Mucosa of descending colon (tissue), 3 donors: ENCODE results near the gene NPAS3. TPM values are rescaled to one million over a fixed set of nuclear protein-coding genes. Genes with fewer than 3 reads are reported as not detected.

ENCODE experiments used
- ATAC-seq: fragments of 200-7000 bp; cut with Tn5 transposase; one replicate; pipeline ENCODE4 v1.9.1; 2020; ENCODE audit warnings: mild to moderate bottlenecking, moderate library complexity
- DNase-seq, 3 donors: peaks; one replicate each; pipeline ENCODE4 v3.0.0-alpha.2; 2020
- H3K36me3 ChIP-seq: fragments of 200-600 bp; one replicate; pipeline ENCODE4 v1.8.0; 2021; ENCODE audit warnings: low read depth, mild to moderate bottlenecking
- H3K4me1 ChIP-seq: fragments of 200-600 bp; one replicate; pipeline ENCODE4 v1.8.0; 2021; ENCODE audit warnings: low read depth, mild to moderate bottlenecking
- H3K4me3 ChIP-seq: fragments of 200-600 bp; one replicate; pipeline ENCODE4 v1.8.0; 2021; ENCODE audit warnings: mild to moderate bottlenecking
- H3K9me3 ChIP-seq: fragments of 200-600 bp; one replicate; pipeline ENCODE4 v1.8.0; 2021; ENCODE audit warnings: mild to moderate bottlenecking
- CTCF ChIP-seq: fragments of 200-600 bp; IDR thresholded peaks from one replicate; pipeline ENCODE4 v1.8.0; 2022; ENCODE audit warnings: antibody characterized with exemption, mild to moderate bottlenecking
- intact Hi-C, 2 donors: fragments of 100-400 bp; cut with DNase I in 1 of 2; cut with micrococcal nuclease in 1 of 2; formaldehyde crosslinking; loops; one replicate each; pipeline versions ENCODE4 v1.11.0 to v1.11.1; 2022; cut with DNase I, micrococcal nuclease
- total RNA-seq, 3 donors: library from RNA; stranded (reverse); fragmentation: NEBNext Ultra II Directional in 2 of 3; extraction: Animal tissue kit (Norgen Biotek cat#: 25700) in 2 of 3; gene quantifications; one replicate each; pipeline versions ENCODE4 v1.2.1 to v1.2.4, GENCODE V29; 2021 to 2023
- donor health status: DM: no; HTN: no; CAD: no; lungs with moderate emphysema.
- donor health status: DM: no; HTN: no; CAD: no.
- donor health status: DM: no; HTN: yes; CAD: no.

NPAS3 gene
- total RNA-seq, 3 donors from 2014 or later = 0.65 to 9.7 (median 2.0) TPM

- no peak for ATAC-seq
- no peaks in the 10 kb centered on the region for H3K9me3 ChIP-seq
- DNase-seq = no peak
- H3K4me3 ChIP-seq = no peak overlapping the region
- TF ChIP-seq CTCF = no peak
- H3K36me3 ChIP-seq = no peaks in the 10 kb centered on the region
- intact Hi-C loops = no loop called here
- no peaks in the 10 kb centered on the region for H3K4me1 ChIP-seq
Observed at GRCh38 chr14:33685698-33686097, 747.0 kb downstream of the NPAS3 start.

- Histone ChIP-seq H3K36me3 (no peaks in the 10 kb centered on the region), H3K4me1 (no peaks in the 10 kb centered on the region), H3K9me3 (no peaks in the 10 kb centered on the region), H3K4me3 (no peak overlapping the region)
- ATAC-seq (no peak), DNase-seq (no peak)
- intact Hi-C loops = no loop called here
- no peak for TF ChIP-seq CTCF
Observed at GRCh38 chr14:33686218-33686617, 747.5 kb downstream of the NPAS3 start.

- intact Hi-C loops = no loop called here
- no peak for ATAC-seq
- no peaks in the 10 kb centered on the region for H3K36me3 ChIP-seq
Observed at GRCh38 chr14:33686856-33687255, 748.2 kb downstream of the NPAS3 start.

GRCh38 chr14:33689680-33690079, 751.0 kb downstream of the NPAS3 start:
- Histone ChIP-seq H3K9me3 (no peaks in the 10 kb centered on the region), H3K4me3 (no peak overlapping the region), H3K4me1 (no peaks in the 10 kb centered on the region), H3K36me3 (no peaks in the 10 kb centered on the region)
- no peak for ATAC-seq
- DNase-seq = no peak
- intact Hi-C loops = no loop called here
- no peak for TF ChIP-seq CTCF

More at GRCh38 chr14:33686856-33687255, 748.2 kb downstream of the NPAS3 start:
- no peak overlapping the region for H3K4me3 ChIP-seq
- DNase-seq = no peak
- H3K9me3 ChIP-seq = no peaks in the 10 kb centered on the region
- H3K4me1 ChIP-seq = no peaks in the 10 kb centered on the region
- TF ChIP-seq CTCF = no peak

GRCh38 chr14:33691907-33692306, 753.2 kb downstream of the NPAS3 start:
- no peak for ATAC-seq
- intact Hi-C loops = no loop called here

More at GRCh38 chr14:33691907-33692306, 753.2 kb downstream of the NPAS3 start:
- DNase-seq = no peak
- no peaks in the 10 kb centered on the region for H3K9me3 ChIP-seq
- no peak overlapping the region for H3K4me3 ChIP-seq
- H3K36me3 ChIP-seq = no peaks in the 10 kb centered on the region
- H3K4me1 ChIP-seq = no peaks in the 10 kb centered on the region
- TF ChIP-seq CTCF = no peak
